Measurements from ENCODE around the gene PGAP1.

Gene PGAP1

DNA sequence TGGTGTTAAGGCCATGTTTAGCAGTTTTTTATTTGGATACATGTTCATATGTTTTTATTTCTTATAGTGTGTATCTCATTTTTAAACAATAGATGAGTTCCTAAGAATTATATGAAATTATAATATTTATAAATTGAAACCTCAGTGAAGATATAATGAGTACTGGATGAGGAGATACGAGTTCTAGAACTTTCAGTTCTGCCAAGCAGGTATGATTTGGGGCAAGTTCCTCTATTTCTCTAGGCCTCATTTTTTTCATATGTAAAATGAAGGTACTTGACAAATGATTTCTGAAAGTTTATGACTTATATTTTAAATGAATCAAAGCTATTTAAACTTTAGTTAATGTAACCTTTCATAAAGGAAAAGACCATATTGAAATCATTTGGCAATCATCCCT, 8.2 kb upstream of the PGAP1 start:
- DNase-seq (ENCODE audit: low spot score) = no peak
- Histone ChIP-seq H3K27ac (no peak overlapping the region), H3K4me3 (no peak overlapping the region)
- TF ChIP-seq CTCF (IDR thresholded peaks at IDR 0.05) = no peak

GRCh38 chr2:196931555-196931954, 5.0 kb upstream of the PGAP1 start:
- Histone ChIP-seq H3K27ac (no peak overlapping the region), H3K4me3 (no peak overlapping the region)
- DNase-seq (ENCODE audit: low spot score) = no peak
- no peak for TF ChIP-seq CTCF (IDR thresholded peaks at IDR 0.05)

DNA sequence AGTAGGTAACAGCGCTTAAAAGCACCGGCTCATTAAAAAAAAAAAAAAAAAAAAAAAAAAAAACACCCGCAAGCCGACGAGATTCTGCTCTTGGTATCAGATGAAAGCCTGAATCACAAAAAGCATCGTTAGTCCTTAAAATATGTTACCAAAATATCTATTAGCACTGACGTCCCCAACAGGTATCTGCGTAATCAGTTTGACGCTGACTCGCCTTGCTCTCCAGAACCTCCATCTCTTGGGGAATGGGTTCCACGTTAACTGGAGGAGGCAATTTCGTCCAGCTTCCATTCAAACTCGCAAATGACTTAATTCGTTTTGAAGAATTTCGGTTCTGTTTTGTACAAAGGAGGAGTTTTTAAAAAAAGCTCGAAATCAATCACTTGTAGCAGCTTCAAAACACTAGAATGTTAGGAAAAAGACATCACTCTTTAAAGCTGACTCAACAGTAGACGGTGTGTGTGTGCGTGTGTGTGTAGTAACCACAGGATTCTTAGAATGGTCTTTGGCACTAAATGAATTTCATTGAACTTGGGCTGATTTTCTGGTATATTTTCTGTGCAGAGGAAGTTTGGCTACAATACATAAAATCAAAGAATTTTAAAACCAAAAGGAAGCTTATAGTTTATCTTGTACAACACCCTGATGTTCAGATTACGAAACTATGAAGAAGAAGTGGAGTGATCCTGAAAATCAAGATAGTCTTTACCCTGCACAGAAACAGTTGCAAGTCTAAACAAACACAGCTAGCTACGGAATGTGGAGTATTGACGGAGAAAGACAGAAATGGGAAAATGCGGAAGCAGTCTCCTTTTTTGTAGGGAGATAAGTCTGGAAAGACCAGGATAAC, 1.1 kb upstream of the PGAP1 start:
- DNase-seq (ENCODE audit: low spot score) = no peak
- Histone ChIP-seq H3K4me3 (peak overlapping the region; percentile 86), H3K27ac (peak overlapping the region; percentile 83 to 94)
- TF ChIP-seq CTCF (IDR thresholded peaks at IDR 0.05) = no peak

- DNase-seq (ENCODE audit: low spot score) = peak; percentile 75
- H3K4me3 ChIP-seq = peak overlapping the region; percentile 86
- H3K27ac ChIP-seq = peak overlapping the region; percentile 83 to 94
- TF ChIP-seq CTCF (IDR thresholded peaks at IDR 0.05) = no peak
These were observed 542 bp downstream of the PGAP1 start for GRCh38 chr2:196925768-196926561.

- Histone ChIP-seq H3K27ac (no peak overlapping the region), H3K4me3 (peak overlapping the region; percentile 86)
- TF ChIP-seq CTCF (IDR thresholded peaks at IDR 0.05) = no peak
- no peak for DNase-seq (ENCODE audit: low spot score)
These were observed 1.3 kb downstream of the PGAP1 start for GRCh38 chr2:196925051-196925767.

- DNase-seq (ENCODE audit: low spot score) = no peak
- TF ChIP-seq CTCF (IDR thresholded peaks at IDR 0.05) = no peak
- Histone ChIP-seq H3K4me3 (no peak overlapping the region), H3K27ac (no peak overlapping the region)
These were observed 2.5 kb downstream of the PGAP1 start for GRCh38 chr2:196924051-196924450.

Measured in coronary artery (tissue), 2 donors.